ENCODE data around the gene ALDH8A1.

DNA sequence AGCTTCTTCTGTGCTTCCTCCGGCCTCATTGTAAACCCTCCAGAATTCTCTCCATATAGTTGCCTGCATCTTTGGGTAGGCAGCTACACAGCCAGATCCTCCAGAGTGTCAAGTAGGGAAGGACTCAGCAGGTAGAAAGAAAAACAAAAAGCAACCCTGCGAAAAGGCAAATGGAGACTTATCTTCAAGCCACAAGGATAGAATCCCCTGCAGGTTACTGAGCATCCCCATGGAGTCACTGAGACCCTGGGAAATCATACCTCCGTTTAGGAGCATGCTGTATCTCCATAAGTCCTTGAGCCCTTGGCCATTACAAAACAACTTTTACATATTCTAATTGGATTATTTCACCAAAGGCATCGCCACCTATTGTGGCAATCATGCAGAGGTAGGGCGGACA, 28.6 kb downstream of the ALDH8A1 start:
- TF ChIP-seq, protein P1, sequence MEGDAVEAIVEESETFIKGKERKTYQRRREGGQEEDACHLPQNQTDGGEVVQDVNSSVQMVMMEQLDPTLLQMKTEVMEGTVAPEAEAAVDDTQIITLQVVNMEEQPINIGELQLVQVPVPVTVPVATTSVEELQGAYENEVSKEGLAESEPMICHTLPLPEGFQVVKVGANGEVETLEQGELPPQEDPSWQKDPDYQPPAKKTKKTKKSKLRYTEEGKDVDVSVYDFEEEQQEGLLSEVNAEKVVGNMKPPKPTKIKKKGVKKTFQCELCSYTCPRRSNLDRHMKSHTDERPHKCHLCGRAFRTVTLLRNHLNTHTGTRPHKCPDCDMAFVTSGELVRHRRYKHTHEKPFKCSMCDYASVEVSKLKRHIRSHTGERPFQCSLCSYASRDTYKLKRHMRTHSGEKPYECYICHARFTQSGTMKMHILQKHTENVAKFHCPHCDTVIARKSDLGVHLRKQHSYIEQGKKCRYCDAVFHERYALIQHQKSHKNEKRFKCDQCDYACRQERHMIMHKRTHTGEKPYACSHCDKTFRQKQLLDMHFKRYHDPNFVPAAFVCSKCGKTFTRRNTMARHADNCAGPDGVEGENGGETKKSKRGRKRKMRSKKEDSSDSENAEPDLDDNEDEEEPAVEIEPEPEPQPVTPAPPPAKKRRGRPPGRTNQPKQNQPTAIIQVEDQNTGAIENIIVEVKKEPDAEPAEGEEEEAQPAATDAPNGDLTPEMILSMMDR (IDR thresholded peaks at IDR 0.05): no peak
- no peak for TF ChIP-seq POLR2AphosphoS5 (IDR thresholded peaks at IDR 0.05)
